Measurements from ENCODE around the gene MYLK3. TPM values are rescaled to one million over a fixed set of nuclear protein-coding genes. Genes with fewer than 3 reads are reported as not detected.
A peak's percentile ranks its signal among the peaks of the same experiment; 100 is the strongest.

Gene MYLK3
- total RNA-seq, 1 experiment from 2014 or later = 0.26 TPM

GRCh38 chr16:46775214-46775613 lies 27.1 kb upstream of the MYLK3 start:
- DNase-seq = no peak
- Histone ChIP-seq H3K9me3 (replicated peaks) (no peaks in the 10 kb centered on the region), H3K27me3 (no peaks in the 10 kb centered on the region), H3K36me3 (no peaks in the 10 kb centered on the region), H3K4me1 (peaks cover 14% of the 10 kb centered on the region), H3K4me3 (no peak overlapping the region), H3K27ac (no peak overlapping the region)

DNA sequence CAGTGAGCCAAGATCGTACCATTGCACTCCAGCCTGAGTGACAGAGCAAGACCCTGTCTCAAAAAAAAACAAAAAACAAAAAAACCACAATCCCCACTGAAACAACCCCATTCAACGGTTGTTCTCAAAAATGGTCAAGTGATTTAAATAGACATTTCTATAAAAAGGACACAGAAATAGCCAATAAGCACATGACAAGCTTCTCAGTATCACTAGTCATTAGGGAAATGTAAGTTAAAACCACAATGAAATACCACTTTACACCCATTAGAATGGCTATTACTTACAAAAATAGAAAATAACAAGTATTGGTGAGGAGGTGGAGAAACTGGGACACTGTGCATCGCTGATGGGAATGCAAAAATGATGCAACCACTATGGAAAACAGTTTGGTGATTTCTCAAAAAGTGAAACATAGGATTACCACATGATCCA lies 26.6 kb upstream of the MYLK3 start:
- no peak overlapping the region for H3K27ac ChIP-seq
- no peaks in the 10 kb centered on the region for H3K36me3 ChIP-seq
- no peak overlapping the region for H3K4me3 ChIP-seq
- no peaks in the 10 kb centered on the region for H3K27me3 ChIP-seq
- no peak for DNase-seq
- peaks cover 14% of the 10 kb centered on the region for H3K4me1 ChIP-seq
- no peaks in the 10 kb centered on the region for H3K9me3 ChIP-seq (replicated peaks)

DNA sequence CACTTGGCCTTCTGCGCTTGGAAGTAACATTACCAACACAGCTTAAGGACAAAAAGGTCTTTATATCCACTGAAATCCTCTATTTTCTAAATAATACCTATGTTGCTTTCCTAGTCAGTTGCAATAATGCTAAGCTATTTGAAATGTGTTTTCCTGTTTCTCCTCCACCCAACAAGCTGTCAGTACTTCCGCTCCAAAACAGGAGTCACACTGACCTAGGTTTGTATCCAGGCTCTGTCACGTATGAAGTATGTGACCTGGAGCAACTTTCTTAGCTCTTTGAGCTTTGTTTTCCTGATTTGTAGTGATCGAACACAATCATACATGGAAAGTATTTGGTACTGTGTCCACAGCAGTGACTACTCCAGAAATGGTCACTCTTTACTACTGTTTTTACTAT lies 24.3 kb upstream of the MYLK3 start:
- H3K27ac ChIP-seq = no peak overlapping the region
- no peaks in the 10 kb centered on the region for H3K36me3 ChIP-seq
- DNase-seq = no peak
- H3K9me3 ChIP-seq (replicated peaks) = no peaks in the 10 kb centered on the region
- H3K27me3 ChIP-seq = no peaks in the 10 kb centered on the region
- no peak overlapping the region for H3K4me3 ChIP-seq
- H3K4me1 ChIP-seq = peaks cover 23% of the 10 kb centered on the region

DNA sequence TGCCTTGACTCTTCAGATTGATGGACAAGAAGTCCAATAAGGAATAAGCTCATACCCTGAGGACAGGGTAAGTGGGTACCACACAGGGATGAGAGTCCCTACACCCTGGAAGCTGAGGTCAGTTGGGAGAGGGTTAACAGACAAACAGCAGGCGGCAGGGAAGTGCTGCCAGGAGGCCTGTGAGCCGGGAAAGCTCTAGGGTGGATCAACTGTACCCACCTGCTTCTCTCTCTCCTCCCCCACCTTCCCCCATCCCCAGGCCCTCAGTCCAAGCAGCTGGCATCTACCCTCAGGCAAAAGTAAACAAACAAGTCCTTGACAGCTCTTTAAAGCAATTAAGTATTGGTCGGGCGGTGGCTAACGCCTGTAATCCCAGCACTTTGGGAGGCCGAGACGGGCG lies 20.7 kb upstream of the MYLK3 start:
- DNase-seq = peak; percentile 86 to 90
- no peaks in the 10 kb centered on the region for H3K27me3 ChIP-seq
- no peaks in the 10 kb centered on the region for H3K36me3 ChIP-seq

DNA sequence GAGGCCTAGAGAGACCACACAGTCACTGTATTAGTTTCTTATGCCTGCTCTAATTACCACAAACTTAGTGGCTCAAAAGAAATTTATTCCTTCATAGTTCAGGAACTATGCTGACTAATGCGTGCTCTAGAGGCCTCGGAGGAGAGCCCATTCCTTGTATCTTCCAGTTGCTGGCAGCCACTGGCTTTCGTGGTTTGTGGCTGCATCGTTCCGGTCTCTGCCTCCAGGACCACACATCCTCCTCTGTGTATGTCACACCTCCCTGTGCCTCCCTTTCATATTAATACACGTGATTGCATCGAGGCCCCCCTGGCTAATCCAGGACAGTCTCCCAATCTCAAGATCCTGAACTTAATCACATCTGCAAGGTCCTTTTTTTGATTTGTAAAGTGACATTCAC lies 16.9 kb upstream of the MYLK3 start:
- H3K27me3 ChIP-seq = no peaks in the 10 kb centered on the region
- peaks cover 32% of the 10 kb centered on the region for H3K4me1 ChIP-seq
- H3K27ac ChIP-seq = no peak overlapping the region
- H3K36me3 ChIP-seq = no peaks in the 10 kb centered on the region
- peak; percentile 36 to 53 for DNase-seq
- H3K4me3 ChIP-seq = no peak overlapping the region
- H3K9me3 ChIP-seq (replicated peaks) = no peaks in the 10 kb centered on the region

More for the DNA sequence above, 20.7 kb upstream of the MYLK3 start:
- Histone ChIP-seq H3K9me3 (replicated peaks) (no peaks in the 10 kb centered on the region), H3K4me3 (no peak overlapping the region), H3K27ac (no peak overlapping the region), H3K4me1 (peaks cover 15% of the 10 kb centered on the region)

DNA sequence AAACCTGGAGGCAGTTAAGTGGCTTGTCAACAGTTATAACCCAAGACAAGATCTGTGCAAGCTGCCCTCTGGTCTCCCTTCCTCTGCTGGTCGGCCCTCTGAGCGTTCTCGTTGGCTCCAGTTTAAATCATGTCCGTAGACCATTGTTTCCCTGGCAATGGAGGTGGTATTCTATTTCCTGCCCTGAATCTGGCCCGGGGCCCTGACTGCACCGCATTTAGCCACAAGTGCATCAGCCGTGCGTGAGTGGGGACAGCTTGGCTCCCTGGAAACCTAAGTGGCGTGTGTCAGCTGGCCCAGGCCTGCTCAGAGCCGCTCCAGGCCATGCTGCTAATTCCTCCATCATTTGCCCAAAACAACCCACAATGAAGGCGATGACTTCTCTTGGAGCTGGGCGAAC lies 15.0 kb upstream of the MYLK3 start:
- no peaks in the 10 kb centered on the region for H3K9me3 ChIP-seq (replicated peaks)
- peak; percentile 52 to 71 for DNase-seq
- H3K27me3 ChIP-seq = no peaks in the 10 kb centered on the region
- H3K27ac ChIP-seq = no peak overlapping the region
- no peaks in the 10 kb centered on the region for H3K36me3 ChIP-seq
- peaks cover 24% of the 10 kb centered on the region for H3K4me1 ChIP-seq
- H3K4me3 ChIP-seq = no peak overlapping the region

- Histone ChIP-seq H3K4me3 (no peak overlapping the region), H3K36me3 (no peaks in the 10 kb centered on the region), H3K4me1 (peaks cover 28% of the 10 kb centered on the region), H3K27me3 (no peaks in the 10 kb centered on the region), H3K27ac (no peak overlapping the region), H3K9me3 (replicated peaks) (no peaks in the 10 kb centered on the region)
- no peak for DNase-seq
Observed at GRCh38 chr16:46762583-46762982, 14.4 kb upstream of the MYLK3 start.

DNA sequence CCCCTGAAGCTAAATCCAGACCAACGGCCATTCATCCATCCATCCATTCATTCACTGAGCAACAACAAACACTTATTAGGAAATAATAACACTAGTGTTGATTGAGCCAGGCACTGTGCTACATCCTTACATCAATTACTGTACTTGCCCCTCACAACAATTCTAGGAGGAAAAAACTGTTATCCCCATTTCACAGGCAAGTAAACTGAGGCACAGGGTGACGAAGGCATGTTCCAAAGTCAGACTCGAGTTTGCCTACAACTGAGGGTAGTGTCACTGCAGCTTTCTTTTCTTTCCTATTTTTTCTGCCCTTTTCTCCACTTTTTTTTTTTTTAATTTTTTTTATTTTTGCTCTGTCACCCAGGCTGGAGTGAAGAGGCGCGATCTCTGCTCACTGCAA lies 11.2 kb upstream of the MYLK3 start:
- no peaks in the 10 kb centered on the region for H3K27me3 ChIP-seq
- H3K36me3 ChIP-seq = no peaks in the 10 kb centered on the region
- DNase-seq = no peak
- no peak overlapping the region for H3K27ac ChIP-seq
- no peak overlapping the region for H3K4me3 ChIP-seq
- H3K4me1 ChIP-seq = peaks cover 38% of the 10 kb centered on the region
- H3K9me3 ChIP-seq (replicated peaks) = no peaks in the 10 kb centered on the region

DNA sequence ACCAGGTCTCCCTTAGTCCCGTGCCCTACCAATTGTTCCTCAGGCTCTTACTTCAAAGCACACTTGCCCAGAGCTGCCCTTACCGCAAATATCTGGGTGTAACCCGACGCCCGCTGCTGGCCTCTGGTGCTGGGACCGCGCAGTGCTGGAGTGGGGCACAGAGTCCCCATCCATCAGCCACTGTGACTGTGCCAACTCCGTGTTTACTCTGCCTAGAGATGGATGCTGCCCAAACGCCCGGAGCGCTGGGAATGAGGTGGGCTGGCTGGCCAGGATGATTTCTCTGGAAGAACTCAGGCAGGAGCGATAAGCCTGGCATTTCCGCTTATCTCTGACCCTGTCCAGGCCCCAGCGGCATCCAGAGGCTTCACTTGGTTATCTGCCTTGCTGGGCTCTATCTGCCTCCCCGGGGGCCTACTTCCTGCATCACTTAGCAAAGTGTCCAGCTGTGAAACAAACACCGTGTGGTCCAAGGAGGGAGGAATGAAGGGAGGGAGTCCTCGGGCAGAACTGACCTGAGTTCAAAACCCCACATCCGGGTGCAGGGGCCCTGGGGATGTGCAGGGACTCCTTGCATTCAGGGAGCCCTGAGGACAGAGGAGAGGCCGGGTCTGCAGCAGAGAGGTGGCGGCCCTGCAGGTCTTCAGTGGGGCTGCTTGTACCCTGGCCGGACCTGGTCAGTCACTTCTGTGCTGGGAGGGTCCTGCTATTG lies 9.4 kb upstream of the MYLK3 start:
- no peaks in the 10 kb centered on the region for H3K36me3 ChIP-seq
- H3K9me3 ChIP-seq (replicated peaks) = no peaks in the 10 kb centered on the region
- peaks cover 28% of the 10 kb centered on the region for H3K4me1 ChIP-seq
- H3K27ac ChIP-seq = no peak overlapping the region
- H3K27me3 ChIP-seq = no peaks in the 10 kb centered on the region
- H3K4me3 ChIP-seq = peak overlapping the region; percentile 36
- peak; percentile 75 to 79 for DNase-seq

DNA sequence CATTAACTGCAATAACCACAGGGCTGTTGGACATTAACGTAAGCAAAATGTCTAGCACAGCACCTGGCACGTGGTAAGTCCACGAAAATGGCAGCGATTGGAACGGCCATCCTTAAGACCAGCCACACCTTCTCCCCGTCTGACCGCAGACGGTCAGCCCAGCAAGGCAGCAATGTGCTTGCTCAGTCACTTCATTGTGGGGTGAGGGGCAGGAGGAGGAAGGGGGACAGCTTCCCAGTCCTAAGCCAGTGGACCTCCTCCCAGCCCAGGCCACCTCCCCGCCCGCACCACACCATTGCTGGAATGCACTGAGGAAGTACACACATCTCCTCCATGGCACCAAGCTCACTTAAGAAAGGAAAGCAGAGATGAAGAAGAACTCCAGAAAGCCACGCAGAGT lies 8.6 kb upstream of the MYLK3 start:
- DNase-seq = no peak
- Histone ChIP-seq H3K27me3 (no peaks in the 10 kb centered on the region), H3K9me3 (replicated peaks) (no peaks in the 10 kb centered on the region), H3K4me3 (no peak overlapping the region), H3K4me1 (peaks cover 22% of the 10 kb centered on the region), H3K36me3 (no peaks in the 10 kb centered on the region), H3K27ac (no peak overlapping the region)

DNA sequence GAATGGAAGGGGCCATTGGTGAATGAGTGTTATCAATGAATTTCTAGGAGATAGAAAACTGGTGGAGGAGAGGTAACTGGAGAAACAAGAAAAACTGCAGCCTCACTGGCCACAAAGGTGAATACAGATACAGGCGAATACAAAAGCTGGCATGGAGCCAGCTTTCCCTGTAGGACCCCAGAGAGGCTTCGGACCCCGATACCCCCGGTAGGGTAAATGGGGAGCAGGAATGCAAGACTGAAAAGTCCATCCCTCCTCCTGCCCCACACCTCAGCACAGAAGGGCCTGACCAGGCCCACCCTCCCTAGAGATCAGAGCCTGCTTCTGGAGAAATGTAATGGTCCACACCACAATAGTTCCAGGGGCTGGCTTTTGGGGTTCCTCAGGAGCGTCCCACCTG lies 4.9 kb upstream of the MYLK3 start:
- no peaks in the 10 kb centered on the region for H3K9me3 ChIP-seq (replicated peaks)
- peaks cover 29% of the 10 kb centered on the region for H3K4me1 ChIP-seq
- no peaks in the 10 kb centered on the region for H3K36me3 ChIP-seq
- H3K4me3 ChIP-seq = no peak overlapping the region
- H3K27me3 ChIP-seq = no peaks in the 10 kb centered on the region
- no peak overlapping the region for H3K27ac ChIP-seq
- no peak for DNase-seq

DNA sequence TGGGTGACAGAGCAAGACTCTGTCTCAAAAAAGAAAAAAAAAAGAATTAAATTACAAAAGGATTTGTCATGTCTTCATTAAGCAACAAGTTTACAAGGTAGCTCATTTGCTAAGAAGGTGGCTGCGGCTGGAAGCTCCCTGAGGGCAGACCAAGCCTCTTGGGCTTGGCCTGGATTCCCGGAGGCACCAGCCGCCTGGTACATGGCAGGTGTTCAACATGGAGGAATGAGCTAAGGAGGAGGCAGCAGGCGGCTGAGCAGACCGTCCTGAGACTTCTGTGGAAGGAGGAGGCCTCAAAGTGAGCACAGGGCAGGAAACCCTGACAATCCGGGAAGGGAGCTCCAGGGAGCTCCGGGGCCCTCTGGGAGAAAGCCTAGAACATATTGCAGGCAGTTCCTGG lies 3.2 kb upstream of the MYLK3 start:
- H3K27ac ChIP-seq = no peak overlapping the region
- DNase-seq = no peak
- H3K4me1 ChIP-seq = peaks cover 29% of the 10 kb centered on the region
- no peak overlapping the region for H3K4me3 ChIP-seq
- no peaks in the 10 kb centered on the region for H3K36me3 ChIP-seq
- no peaks in the 10 kb centered on the region for H3K9me3 ChIP-seq (replicated peaks)
- no peaks in the 10 kb centered on the region for H3K27me3 ChIP-seq

DNA sequence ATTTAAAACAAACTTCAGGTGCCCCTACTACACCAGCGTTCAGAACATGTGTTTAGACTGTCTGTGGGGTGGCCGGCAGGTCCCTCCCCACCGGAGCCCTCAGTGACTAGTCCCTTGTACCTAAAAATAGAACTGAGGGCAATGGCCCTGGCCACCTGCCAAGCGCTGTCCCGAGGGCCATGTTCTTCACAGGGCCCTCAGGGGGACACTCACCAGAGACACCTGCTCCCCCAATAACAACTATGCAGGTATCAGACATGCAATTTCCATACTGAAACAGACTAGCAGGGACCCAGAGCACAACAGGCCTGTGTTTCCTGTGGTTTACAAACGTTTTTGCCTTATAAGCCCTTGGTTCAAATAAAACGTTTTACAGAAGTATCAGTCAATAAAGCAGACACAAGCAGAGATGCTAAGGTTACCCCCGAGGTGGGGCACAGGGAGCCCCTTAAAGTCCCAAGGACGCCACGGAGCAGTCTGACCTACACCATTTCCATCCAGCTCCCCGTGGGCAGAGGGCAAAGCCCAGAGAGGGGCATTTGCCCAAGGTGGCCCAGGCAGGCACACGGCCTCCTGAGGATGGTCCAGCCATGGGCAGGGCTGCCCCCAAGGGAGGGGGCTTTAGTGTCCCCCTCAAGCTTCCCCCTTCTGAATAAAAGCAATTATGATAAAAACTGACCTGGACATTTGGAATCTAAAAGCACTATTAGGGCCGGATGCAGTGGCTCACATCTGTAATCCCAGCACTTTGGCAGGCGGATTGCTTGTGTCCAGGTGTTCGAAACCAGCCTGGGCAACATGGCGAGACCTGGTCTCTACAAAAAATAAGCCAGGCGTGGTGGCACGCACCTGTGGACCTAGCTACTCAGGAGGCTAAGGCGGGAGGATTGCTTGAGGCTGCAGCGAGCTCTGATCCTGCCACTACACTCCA lies 896 bp upstream of the MYLK3 start:
- no peaks in the 10 kb centered on the region for H3K27me3 ChIP-seq
- H3K4me1 ChIP-seq = peaks cover 29% of the 10 kb centered on the region
- no peak overlapping the region for H3K27ac ChIP-seq
- DNase-seq = peak; percentile 27 to 44
- no peak overlapping the region for H3K4me3 ChIP-seq
- H3K36me3 ChIP-seq = no peaks in the 10 kb centered on the region
- no peaks in the 10 kb centered on the region for H3K9me3 ChIP-seq (replicated peaks)

DNA sequence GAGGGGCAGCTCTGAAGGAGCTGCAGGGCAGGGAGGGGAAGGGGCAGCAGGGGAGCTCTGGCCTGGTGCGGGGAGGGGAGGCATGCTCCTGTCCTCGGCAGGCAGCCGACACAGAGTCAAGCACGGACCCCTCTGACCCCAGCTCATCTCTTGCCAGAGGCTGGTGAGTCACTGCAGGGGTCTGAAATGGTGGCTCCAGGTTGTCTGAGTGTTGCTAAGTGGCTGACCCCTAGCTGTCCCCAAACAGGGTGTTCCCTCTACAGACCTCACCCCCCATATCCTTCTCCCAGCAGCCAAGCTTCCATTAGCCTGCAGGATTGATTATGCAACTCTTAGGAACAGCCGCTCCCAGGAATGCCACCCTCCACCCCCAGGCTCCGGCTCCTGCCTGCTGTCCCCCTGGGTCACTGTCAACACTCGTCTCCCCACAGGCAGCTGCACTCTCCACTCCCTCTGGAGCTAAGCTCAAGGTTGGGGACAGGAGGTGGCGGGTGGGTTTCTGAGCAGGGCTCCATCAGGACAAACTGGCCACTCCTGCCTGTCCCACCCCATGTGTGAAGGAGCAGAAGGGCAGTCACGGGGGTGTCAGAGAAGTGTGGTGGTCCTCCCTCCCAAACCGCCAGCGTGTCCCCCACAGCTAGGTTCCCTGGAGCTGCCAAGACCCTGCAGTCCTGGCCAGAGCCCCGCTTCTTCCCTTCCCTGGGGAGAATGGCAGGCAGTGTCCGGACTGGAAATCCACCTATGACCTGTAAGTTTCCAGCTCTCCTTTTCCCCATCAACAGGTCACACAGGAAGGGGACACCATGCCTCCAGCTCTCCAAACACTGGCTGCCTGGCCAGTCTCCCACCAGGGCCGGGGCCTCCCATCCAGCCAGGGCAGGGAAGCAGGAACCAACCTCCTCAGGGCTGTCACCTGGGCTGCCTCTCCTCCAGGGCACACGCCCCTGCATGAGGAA lies 1.0 kb downstream of the MYLK3 start:
- H3K27ac ChIP-seq = peak overlapping the region; percentile 7; the same call in 1 of the 2 replicates
- peaks cover 29% of the 10 kb centered on the region for H3K4me1 ChIP-seq
- no peaks in the 10 kb centered on the region for H3K27me3 ChIP-seq
- peak; percentile 51 to 65 for DNase-seq
- no peak overlapping the region for H3K4me3 ChIP-seq
- no peaks in the 10 kb centered on the region for H3K36me3 ChIP-seq
- H3K9me3 ChIP-seq (replicated peaks) = no peaks in the 10 kb centered on the region
